Measurements from ENCODE around the gene ZNF76. TPM values are rescaled to one million over a fixed set of nuclear protein-coding genes. Genes with fewer than 3 reads are reported as not detected.
A peak's percentile ranks its signal among the peaks of the same experiment; 100 is the strongest.

Gene ZNF76
- total and polyA plus RNA-seq, 2 of the 13 experiments (the other 11 are each of a cell fraction or from before 2014, with no cell fraction given), result 13.2 to 26.4 TPM

- TF ChIP-seq FUBP1 (CRISPR knock-in tag; IDR thresholded peaks at IDR 0.05; ENCODE audit: borderline replicate concordance) (no peak), ZNF318 (CRISPR knock-in tag; IDR thresholded peaks at IDR 0.05) (0 out of 2 replicates have a peak, but pooled peaks have one; percentile 9), ZBTB26 (CRISPR knock-in tag; IDR thresholded peaks at IDR 0.05; ENCODE audit: borderline replicate concordance) (no peak), ZFP36L2 (CRISPR knock-in tag; IDR thresholded peaks at IDR 0.05) (no peak), ZSCAN25 (CRISPR knock-in tag; IDR thresholded peaks at IDR 0.05) (no peak), ZC3H13 (CRISPR knock-in tag; IDR thresholded peaks at IDR 0.05) (no peak), SALL1 (CRISPR knock-in tag; IDR thresholded peaks at IDR 0.05) (no peak), PLSCR1 (CRISPR knock-in tag; IDR thresholded peaks at IDR 0.05; ENCODE audit: borderline replicate concordance) (no peak), ARID3A (IDR thresholded peaks at IDR 0.05; ENCODE audit: low read depth, low read length) (no peak), ZNF317 (CRISPR knock-in tag; IDR thresholded peaks at IDR 0.05) (no peak; the same call in 1 of the 2 replicates), ZNF580 (CRISPR knock-in tag; IDR thresholded peaks at IDR 0.05; ENCODE audit: borderline replicate concordance, low read depth) (no peak)
Measured at GRCh38 chr6:35258858-35259193, 709 bp upstream of the ZNF76 start (continued).
